MM.1S (cell line): ENCODE results near the gene CDCA8.

Experiments used
- EZH2 ChIP-seq: fragments of 300-600 bp; sonication (generic); optimal IDR thresholded peaks from 2 replicates; pipeline ENCODE3; 2017; ENCODE audit warnings: low read depth, mild to moderate bottlenecking, antibody characterized with exemption, low read length, mixed read lengths
- EZH2phosphoT487 ChIP-seq: fragments of 300-600 bp; sonication (generic); IDR thresholded peaks from 2 replicates; pipeline ENCODE4 v1.6.1; 2018; ENCODE audit warnings: antibody characterized with exemption, low read length
- TF ChIP-seq, protein P1 (sequence below): fragments of 300-600 bp; sonication (generic); IDR thresholded peaks from 2 replicates; pipeline ENCODE4 v1.5.1; 2016; ENCODE audit warnings: antibody characterized with exemption, low read length, mixed read lengths

DNA sequence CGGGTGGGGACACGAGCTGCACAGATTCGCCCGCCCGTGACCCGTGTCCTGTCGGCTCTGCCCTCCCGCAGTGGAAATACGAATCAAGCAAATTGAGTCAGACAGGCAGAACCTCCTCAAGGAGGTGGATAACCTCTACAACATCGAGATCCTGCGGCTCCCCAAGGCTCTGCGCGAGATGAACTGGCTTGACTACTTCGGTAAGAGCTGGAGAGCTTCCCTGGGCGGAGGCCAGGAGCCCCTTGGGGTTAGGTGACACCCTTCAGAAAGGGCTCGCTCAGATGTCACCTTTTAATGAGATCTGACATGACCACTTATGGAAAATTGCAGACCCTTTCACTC, 489 bp downstream of the CDCA8 start:
- TF ChIP-seq, protein P1, sequence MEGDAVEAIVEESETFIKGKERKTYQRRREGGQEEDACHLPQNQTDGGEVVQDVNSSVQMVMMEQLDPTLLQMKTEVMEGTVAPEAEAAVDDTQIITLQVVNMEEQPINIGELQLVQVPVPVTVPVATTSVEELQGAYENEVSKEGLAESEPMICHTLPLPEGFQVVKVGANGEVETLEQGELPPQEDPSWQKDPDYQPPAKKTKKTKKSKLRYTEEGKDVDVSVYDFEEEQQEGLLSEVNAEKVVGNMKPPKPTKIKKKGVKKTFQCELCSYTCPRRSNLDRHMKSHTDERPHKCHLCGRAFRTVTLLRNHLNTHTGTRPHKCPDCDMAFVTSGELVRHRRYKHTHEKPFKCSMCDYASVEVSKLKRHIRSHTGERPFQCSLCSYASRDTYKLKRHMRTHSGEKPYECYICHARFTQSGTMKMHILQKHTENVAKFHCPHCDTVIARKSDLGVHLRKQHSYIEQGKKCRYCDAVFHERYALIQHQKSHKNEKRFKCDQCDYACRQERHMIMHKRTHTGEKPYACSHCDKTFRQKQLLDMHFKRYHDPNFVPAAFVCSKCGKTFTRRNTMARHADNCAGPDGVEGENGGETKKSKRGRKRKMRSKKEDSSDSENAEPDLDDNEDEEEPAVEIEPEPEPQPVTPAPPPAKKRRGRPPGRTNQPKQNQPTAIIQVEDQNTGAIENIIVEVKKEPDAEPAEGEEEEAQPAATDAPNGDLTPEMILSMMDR = no peak
- TF ChIP-seq EZH2 = no peak
- no peak for TF ChIP-seq EZH2phosphoT487
